ENCODE results near the gene NRN1L.

Gene NRN1L

GRCh38 chr16:67883146-67883871 is 1.4 kb upstream of the NRN1L start:
- no peak for TF ChIP-seq CTCF (IDR thresholded peaks at IDR 0.05; ENCODE audit: low read depth, low read length, missing control alignments)
- DNase-seq (ENCODE audit: low read depth), result no peak
- no peak overlapping the region for H3K4me3 ChIP-seq (ENCODE audit: low read depth, low read length)

- DNase-seq (ENCODE audit: low read depth), result no peak
- peak; percentile 93 for TF ChIP-seq CTCF (IDR thresholded peaks at IDR 0.05; ENCODE audit: low read depth, low read length, missing control alignments)
Measured at GRCh38 chr16:67883872-67884261, 818 bp upstream of the NRN1L start.

GRCh38 chr16:67885545-67885944 is 860 bp downstream of the NRN1L start:
- no peak overlapping the region for H3K4me3 ChIP-seq (ENCODE audit: low read depth, low read length)
- TF ChIP-seq CTCF (IDR thresholded peaks at IDR 0.05; ENCODE audit: low read depth, low read length, missing control alignments), result no peak
- no peak for DNase-seq (ENCODE audit: low read depth)

More at GRCh38 chr16:67883872-67884261, 818 bp upstream of the NRN1L start:
- no peak overlapping the region for H3K4me3 ChIP-seq (ENCODE audit: low read depth, low read length)

- no peak overlapping the region for H3K4me3 ChIP-seq (ENCODE audit: low read depth, low read length)
- DNase-seq (ENCODE audit: low read depth), result no peak
- no peak for TF ChIP-seq CTCF (IDR thresholded peaks at IDR 0.05; ENCODE audit: low read depth, low read length, missing control alignments)
Measured at GRCh38 chr16:67885976-67886375, 1.3 kb downstream of the NRN1L start.

- TF ChIP-seq CTCF (IDR thresholded peaks at IDR 0.05; ENCODE audit: low read depth, low read length, missing control alignments), result no peak
- DNase-seq (ENCODE audit: low read depth), result no peak
- no peak overlapping the region for H3K4me3 ChIP-seq (ENCODE audit: low read depth, low read length)
Measured at GRCh38 chr16:67886387-67886786, 1.7 kb downstream of the NRN1L start.

GRCh38 chr16:67888331-67888730 is 3.6 kb downstream of the NRN1L start:
- H3K4me3 ChIP-seq (ENCODE audit: low read depth, low read length), result no peak overlapping the region
- no peak for TF ChIP-seq CTCF (IDR thresholded peaks at IDR 0.05; ENCODE audit: low read depth, low read length, missing control alignments)
- DNase-seq (ENCODE audit: low read depth), result no peak

- no peak for TF ChIP-seq CTCF (IDR thresholded peaks at IDR 0.05; ENCODE audit: low read depth, low read length, missing control alignments)
- H3K4me3 ChIP-seq (ENCODE audit: low read depth, low read length), result peak overlapping the region; percentile 55; the same call in 1 of the 2 replicates
- no peak for DNase-seq (ENCODE audit: low read depth)
Measured at GRCh38 chr16:67892375-67892774, 7.7 kb downstream of the NRN1L start.
